Fibroblast of lung (primary cell): ENCODE measurements around the gene SCAF1. TPM values are rescaled to one million over a fixed set of nuclear protein-coding genes. Genes with fewer than 3 reads are reported as not detected.
A peak's percentile ranks its signal among the peaks of the same experiment; 100 is the strongest.

Source experiments
- DNase-seq, 2 donors: peaks; one replicate each; pipeline versions ENCODE4 v3.0.0 to v3.0.0-alpha.2; 2010; ENCODE audit warnings: low read depth in 2 of 2
- H2AFZ ChIP-seq: 2 replicates; pipeline ENCODE4 v1.5.1; 2012; ENCODE audit warnings: low read length, control low read depth, inconsistent platforms
- H3K27ac ChIP-seq: 2 replicates; pipeline ENCODE4 v1.5.1; 2011; ENCODE audit warnings: low read length, control low read depth; ENCODE audit not compliant: insufficient read depth
- H3K27me3 ChIP-seq: 2 replicates; pipeline ENCODE4 v1.5.1; 2011; ENCODE audit warnings: mild to moderate bottlenecking, low read length; ENCODE audit not compliant: control insufficient read depth, insufficient read depth
- H3K36me3 ChIP-seq: 2 replicates; pipeline ENCODE4 v1.5.1; 2011; ENCODE audit warnings: low read length; ENCODE audit not compliant: control insufficient read depth, insufficient read depth
- H3K4me1 ChIP-seq: 2 replicates; pipeline ENCODE4 v1.5.1; 2011; ENCODE audit warnings: low read length; ENCODE audit not compliant: control insufficient read depth, insufficient read depth; ENCODE audit errors: extremely low read depth
- H3K4me2 ChIP-seq: 2 replicates; pipeline ENCODE4 v1.5.1; 2011; ENCODE audit warnings: low read length, control low read depth; ENCODE audit not compliant: insufficient read depth; ENCODE audit errors: extremely low read depth
- H3K4me3 ChIP-seq, 4 experiments: fragments of 200-600 bp in 1 of 4; sonication (generic) in 1 of 4; replicated peaks in 1 of 4; 2 replicates each; pipeline ENCODE4 v1.5.1; 2011 to 2016; ENCODE audit warnings: low read length in 4 of 4, low read depth in 3 of 4, mild to moderate bottlenecking in 3 of 4, control low read depth in 2 of 4, inconsistent platforms in 1 of 4, mixed read lengths in 1 of 4; ENCODE audit not compliant: insufficient read depth in 1 of 4; ENCODE audit errors: control extremely low read depth in 1 of 4
- H3K79me2 ChIP-seq: 2 replicates; pipeline ENCODE4 v1.5.1; 2012; ENCODE audit warnings: mild to moderate bottlenecking, low read length, inconsistent platforms; ENCODE audit not compliant: control insufficient read depth, insufficient read depth
- H3K9ac ChIP-seq: 2 replicates; pipeline ENCODE4 v1.5.1; 2011; ENCODE audit warnings: mild to moderate bottlenecking, low read length, control low read depth; ENCODE audit not compliant: insufficient read depth
- H3K9me3 ChIP-seq: 2 replicates; pipeline ENCODE4 v1.5.1; 2012; ENCODE audit warnings: low read depth, low read length; ENCODE audit not compliant: control insufficient read depth, insufficient read depth
- H4K20me1 ChIP-seq: 2 replicates; pipeline ENCODE4 v1.5.1; 2011; ENCODE audit warnings: low read length; ENCODE audit not compliant: control insufficient read depth, insufficient read depth; ENCODE audit errors: extremely low read depth
- CTCF ChIP-seq, 2 donors: IDR thresholded peaks in 1 of 2; conservative IDR thresholded peaks in 1 of 2; 1 replicate in 1 of 2; 2 replicates in 1 of 2; pipeline ENCODE4 v1.5.1; 2011 to 2012; ENCODE audit warnings: low read length in 2 of 2, control low read depth in 1 of 2, inconsistent platforms in 1 of 2, low read depth in 1 of 2, mild to moderate bottlenecking in 1 of 2
- EZH2 ChIP-seq: IDR thresholded peaks from 2 replicates; pipeline ENCODE4 v1.5.1; 2012; ENCODE audit warnings: low read length, control low read depth, mild to moderate bottlenecking; ENCODE audit errors: missing control alignments
- polyA plus RNA-seq, 2 donors: library from polyadenylated mRNA; depleted of rRNA in 1 of 2; stranded (reverse) in 1 of 2; unstranded in 1 of 2; fragments of >200 nt; gene quantifications; 2 replicates each; pipeline ENCODE4 v1.2.1, GENCODE V29; 2011 to 2012; ENCODE audit warnings: missing spikeins in 1 of 2
- total RNA-seq: library from RNA; depleted of rRNA; stranded (reverse); fragments of >200 nt; gene quantifications from 2 replicates; pipeline ENCODE4 v1.2.1, GENCODE V29; 2014

SCAF1 gene
- total and polyA plus RNA-seq, 2 donors (not counting 1 experiment from before 2014, with no cell fraction given), result 8.7 to 11.9 TPM

- H3K27me3 ChIP-seq, result no peaks in the 10 kb centered on the region
- no peaks in the 10 kb centered on the region for H4K20me1 ChIP-seq
- H3K4me2 ChIP-seq, result peak overlapping the region; percentile 53
- peaks cover 40% of the 10 kb centered on the region for H3K79me2 ChIP-seq
- peaks cover 5% of the 10 kb centered on the region for H3K36me3 ChIP-seq
- peak overlapping the region; percentile 76 to 99 (median 90) for H3K4me3 ChIP-seq
- H3K27ac ChIP-seq, result peak overlapping the region; percentile 86
- H3K9ac ChIP-seq, result peak overlapping the region; percentile 91
- DNase-seq, result peak; percentile 40 to 56
- peaks cover 4% of the 10 kb centered on the region for H3K4me1 ChIP-seq
- TF ChIP-seq CTCF (conservative IDR thresholded peaks at IDR 0.05 in 1 of 2, IDR thresholded peaks at IDR 0.05 in 1 of 2; ENCODE audit: low read depth in 1 of 2, low read length in 2 of 2) (peak; percentile 56 to 64), EZH2 (no peak)
- no peaks in the 10 kb centered on the region for H3K9me3 ChIP-seq
- no peak overlapping the region for H2AFZ ChIP-seq
These were observed 36.1 kb downstream of the SCAF1 start for GRCh38 chr19:49677901-49678674.

- Histone ChIP-seq H2AFZ (no peak overlapping the region), H3K36me3 (peaks cover 10% of the 10 kb centered on the region), H3K79me2 (peaks cover 40% of the 10 kb centered on the region), H4K20me1 (no peaks in the 10 kb centered on the region), H3K27me3 (no peaks in the 10 kb centered on the region), H3K9ac (no peak overlapping the region), H3K27ac (no peak overlapping the region), H3K4me1 (peaks cover 4% of the 10 kb centered on the region), H3K9me3 (no peaks in the 10 kb centered on the region), H3K4me2 (peak overlapping the region; percentile 53), H3K4me3 (peak overlapping the region in 1 of 4 experiments; percentile 17)
- no peak for DNase-seq
- no peak for TF ChIP-seq CTCF (conservative IDR thresholded peaks at IDR 0.05 in 1 of 2, IDR thresholded peaks at IDR 0.05 in 1 of 2; ENCODE audit: low read depth in 1 of 2, low read length in 2 of 2)
- TF ChIP-seq EZH2, result no peak
These were observed 37.2 kb downstream of the SCAF1 start for GRCh38 chr19:49678985-49679770.

GRCh38 chr19:49679771-49680413, 37.9 kb downstream of the SCAF1 start:
- no peaks in the 10 kb centered on the region for H3K27me3 ChIP-seq
- no peak overlapping the region for H3K9ac ChIP-seq
- no peak for TF ChIP-seq CTCF (conservative IDR thresholded peaks at IDR 0.05 in 1 of 2, IDR thresholded peaks at IDR 0.05 in 1 of 2; ENCODE audit: low read depth in 1 of 2, low read length in 2 of 2)
- no peak for TF ChIP-seq EZH2
- H3K79me2 ChIP-seq, result peaks cover 40% of the 10 kb centered on the region
- H3K4me1 ChIP-seq, result peaks cover 4% of the 10 kb centered on the region
- H2AFZ ChIP-seq, result no peak overlapping the region
- no peak overlapping the region for H3K4me2 ChIP-seq
- peaks cover 15% of the 10 kb centered on the region for H3K36me3 ChIP-seq
- H4K20me1 ChIP-seq, result no peaks in the 10 kb centered on the region
- peak overlapping the region; percentile 52 for H3K27ac ChIP-seq
- no peak overlapping the region for H3K4me3 ChIP-seq
- H3K9me3 ChIP-seq, result no peaks in the 10 kb centered on the region
- DNase-seq, result no peak
